Thyroid gland (tissue), 4 donors: Measurements from ENCODE around the gene MYH10.

Experiments
- CTCF ChIP-seq, 6 experiments: fragments of 200-600 bp in 3 of 6; fragments of 450-650 bp in 3 of 6; sonication (generic) in 3 of 6; IDR thresholded peaks; one replicate each; pipeline ENCODE4 v1.5.1; 2016 to 2019; ENCODE audit warnings: antibody characterized with exemption in 6 of 6, mild to moderate bottlenecking in 2 of 6, inconsistent platforms in 1 of 6, moderate library complexity in 1 of 6
- POLR2A ChIP-seq, 2 donors: fragments of 450-650 bp; IDR thresholded peaks; one replicate each; pipeline ENCODE4 v1.6.1; 2017; ENCODE audit warnings: antibody characterized with exemption in 2 of 2, mild to moderate bottlenecking in 2 of 2, moderate library complexity in 1 of 2

- TF ChIP-seq POLR2A (IDR thresholded peaks at IDR 0.05) (no peak), CTCF (IDR thresholded peaks at IDR 0.05) (no peak)
These were observed 43.8 kb downstream of the MYH10 start for GRCh38 chr17:8586766-8587165.
